Activated effector memory CD4-positive, alpha-beta T cell treated with anti-CD3 and anti-CD28 coated beads, Interleukin-2, amount 50 U/mL, for 16 hours (primary cell): ENCODE data around the gene EVPL.
"Not testable (repeated sequence)": the region's sequence is repeated elsewhere in the genome, so short reads cannot be mapped to it uniquely, and the experiment has no call there.

Source experiments
- DNase-seq: peaks from one replicate; pipeline ENCODE4 v3.0.0-alpha.2; 2020

EVPL gene

GRCh38 chr17:75996665-75997590 is 30.2 kb downstream of the EVPL start:
- peak; percentile 82 for DNase-seq

GRCh38 chr17:75995385-75995925 is 31.7 kb downstream of the EVPL start:
- no peak for DNase-seq

- DNase-seq, result no peak
Measured at GRCh38 chr17:75994802-75995370, 32.2 kb downstream of the EVPL start.

- no peak for DNase-seq
Measured at GRCh38 chr17:75991396-75991795, 35.7 kb downstream of the EVPL start.

- DNase-seq, result peak; percentile 25
Measured at GRCh38 chr17:75987041-75987440, 40.1 kb downstream of the EVPL start.

GRCh38 chr17:75985986-75986385 is 41.1 kb downstream of the EVPL start:
- no peak for DNase-seq

- DNase-seq, result no peak
Measured at GRCh38 chr17:75983501-75984181, 43.5 kb downstream of the EVPL start.

GRCh38 chr17:75981019-75981615 is 46.0 kb downstream of the EVPL start:
- DNase-seq, result no peak

GRCh38 chr17:75980188-75981018 is 46.7 kb downstream of the EVPL start:
- DNase-seq, result no peak

GRCh38 chr17:75979705-75980187 is 47.4 kb downstream of the EVPL start:
- DNase-seq, result no peak

- DNase-seq, result peak; percentile 98
Measured at GRCh38 chr17:75978938-75979704, 48.0 kb downstream of the EVPL start, which contains the start of the genes ACOX1 and TEN1. Gene ACOX1 (minus strand): TSS chr17:75979166. CDS start chr17:75979073, 93 bp downstream. Gene TEN1 (plus strand): TSS chr17:75979240. CDS start chr17:75986193, 6,953 bp downstream.

- DNase-seq, result no peak
Measured at GRCh38 chr17:75976175-75976848, 50.8 kb downstream of the EVPL start.

GRCh38 chr17:75975757-75976174 is 51.3 kb downstream of the EVPL start:
- DNase-seq, result no peak

- DNase-seq, result not testable (repeated sequence)
Measured at GRCh38 chr17:75975187-75975586, 51.9 kb downstream of the EVPL start.

GRCh38 chr17:75970626-75971025 is 56.5 kb downstream of the EVPL start:
- no peak for DNase-seq

- no peak for DNase-seq
Measured at GRCh38 chr17:75970011-75970523, 57.0 kb downstream of the EVPL start.

- DNase-seq, result not testable (repeated sequence)
Measured at GRCh38 chr17:75969044-75969443, 58.1 kb downstream of the EVPL start.

- no peak for DNase-seq
Measured at GRCh38 chr17:75965468-75965867, 61.6 kb downstream of the EVPL start.

GRCh38 chr17:75959839-75960511 is 67.1 kb downstream of the EVPL start:
- no peak for DNase-seq
